ENCODE measurements around the gene RAD51B.

RAD51B gene

DNA sequence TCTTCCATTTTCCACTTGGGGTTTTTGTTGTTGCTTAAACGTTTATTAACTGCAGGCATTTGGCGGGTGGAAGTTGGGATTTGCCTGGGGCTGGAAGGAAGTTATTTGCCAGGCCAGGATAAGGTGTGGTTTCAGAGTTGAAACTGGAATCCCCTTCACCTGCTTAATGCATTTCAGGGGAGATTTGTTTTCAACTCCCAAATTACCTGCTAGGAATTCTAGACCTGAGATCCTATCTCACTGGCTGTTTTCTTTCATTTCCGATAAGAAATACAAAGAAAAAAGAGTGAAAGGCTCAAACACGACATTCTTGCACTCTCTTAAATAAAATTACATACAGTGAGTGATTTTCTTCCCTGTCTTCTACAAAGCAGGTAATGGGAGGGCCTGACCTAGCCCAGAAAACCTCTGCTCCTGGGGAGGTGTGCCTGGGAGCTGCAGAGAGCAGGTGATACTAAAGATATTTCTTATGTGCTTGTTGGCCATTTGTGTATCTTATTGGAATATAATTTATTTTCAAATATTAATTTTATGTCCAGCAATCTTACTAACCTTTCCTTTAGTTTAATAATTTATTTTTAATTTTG is 695.1 kb downstream of the RAD51B start:
- H3K36me3 ChIP-seq (ENCODE audit: control insufficient read depth, insufficient read depth, low read length), result no peaks in the 10 kb centered on the region
- TF ChIP-seq, protein P1, sequence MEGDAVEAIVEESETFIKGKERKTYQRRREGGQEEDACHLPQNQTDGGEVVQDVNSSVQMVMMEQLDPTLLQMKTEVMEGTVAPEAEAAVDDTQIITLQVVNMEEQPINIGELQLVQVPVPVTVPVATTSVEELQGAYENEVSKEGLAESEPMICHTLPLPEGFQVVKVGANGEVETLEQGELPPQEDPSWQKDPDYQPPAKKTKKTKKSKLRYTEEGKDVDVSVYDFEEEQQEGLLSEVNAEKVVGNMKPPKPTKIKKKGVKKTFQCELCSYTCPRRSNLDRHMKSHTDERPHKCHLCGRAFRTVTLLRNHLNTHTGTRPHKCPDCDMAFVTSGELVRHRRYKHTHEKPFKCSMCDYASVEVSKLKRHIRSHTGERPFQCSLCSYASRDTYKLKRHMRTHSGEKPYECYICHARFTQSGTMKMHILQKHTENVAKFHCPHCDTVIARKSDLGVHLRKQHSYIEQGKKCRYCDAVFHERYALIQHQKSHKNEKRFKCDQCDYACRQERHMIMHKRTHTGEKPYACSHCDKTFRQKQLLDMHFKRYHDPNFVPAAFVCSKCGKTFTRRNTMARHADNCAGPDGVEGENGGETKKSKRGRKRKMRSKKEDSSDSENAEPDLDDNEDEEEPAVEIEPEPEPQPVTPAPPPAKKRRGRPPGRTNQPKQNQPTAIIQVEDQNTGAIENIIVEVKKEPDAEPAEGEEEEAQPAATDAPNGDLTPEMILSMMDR (IDR thresholded peaks at IDR 0.05; ENCODE audit: insufficient read depth, low read length, poor library complexity, severe bottlenecking), result no peak
- DNase-seq (ENCODE audit: extremely low read depth, insufficient read length), result no peak

DNA sequence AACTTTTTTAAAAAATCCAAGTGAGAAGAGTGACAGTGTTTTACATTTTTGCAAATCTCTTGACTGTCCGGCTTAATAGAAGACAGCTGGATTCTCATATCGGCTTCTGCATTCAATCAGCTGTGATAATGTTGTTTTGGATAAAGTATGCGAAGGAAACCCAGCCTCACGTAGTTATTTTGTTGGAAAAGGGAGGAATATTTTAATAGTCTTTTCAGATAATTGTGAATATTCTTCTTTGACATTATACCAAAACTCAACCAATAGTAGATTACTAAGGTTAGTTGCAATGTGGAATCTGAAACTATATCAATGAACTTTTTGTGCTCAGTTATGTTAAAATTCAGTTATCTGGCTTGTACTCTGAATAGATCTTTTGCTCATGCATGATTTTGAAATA is 696.8 kb downstream of the RAD51B start:
- H3K4me3 ChIP-seq (replicated peaks; ENCODE audit: low read depth, low read length), result no peak overlapping the region
- H3K27me3 ChIP-seq (replicated peaks; ENCODE audit: control insufficient read depth, insufficient read depth, low read length), result no peaks in the 10 kb centered on the region
- DNase-seq (ENCODE audit: extremely low read depth, insufficient read length), result no peak
- no peaks in the 10 kb centered on the region for H3K36me3 ChIP-seq (ENCODE audit: control insufficient read depth, insufficient read depth, low read length)
- TF ChIP-seq, protein P1 (IDR thresholded peaks at IDR 0.05; ENCODE audit: insufficient read depth, low read length, poor library complexity, severe bottlenecking), result no peak

More for the DNA sequence above, 695.1 kb downstream of the RAD51B start:
- Histone ChIP-seq H3K27me3 (replicated peaks; ENCODE audit: control insufficient read depth, insufficient read depth, low read length) (no peaks in the 10 kb centered on the region), H3K4me3 (replicated peaks; ENCODE audit: low read depth, low read length) (no peak overlapping the region)

DNA sequence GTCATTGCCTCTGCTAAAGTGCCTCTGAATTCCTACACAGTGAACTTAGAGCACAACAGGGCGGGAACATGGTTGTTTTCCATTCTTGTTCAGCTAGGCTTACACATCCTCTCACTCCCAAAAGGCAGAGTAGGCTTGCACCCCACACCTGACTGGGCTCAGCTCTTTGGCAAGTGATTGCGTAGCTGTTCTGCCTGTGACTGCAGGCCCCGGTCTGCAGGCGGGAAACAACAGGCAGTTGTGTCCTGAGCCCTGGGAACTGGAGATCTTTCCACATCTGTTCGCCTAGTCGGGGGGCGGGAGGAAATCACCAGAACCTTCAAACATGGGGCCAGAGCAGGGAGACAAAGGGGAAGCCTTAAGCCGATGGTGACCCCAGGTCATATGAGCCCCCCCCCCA is 698.6 kb downstream of the RAD51B start:
- H3K4me3 ChIP-seq (replicated peaks; ENCODE audit: low read depth, low read length), result no peak overlapping the region
- TF ChIP-seq, protein P1 (IDR thresholded peaks at IDR 0.05; ENCODE audit: insufficient read depth, low read length, poor library complexity, severe bottlenecking), result no peak
- DNase-seq (ENCODE audit: extremely low read depth, insufficient read length), result no peak
- no peaks in the 10 kb centered on the region for H3K27me3 ChIP-seq (replicated peaks; ENCODE audit: control insufficient read depth, insufficient read depth, low read length)
- no peaks in the 10 kb centered on the region for H3K36me3 ChIP-seq (ENCODE audit: control insufficient read depth, insufficient read depth, low read length)

DNA sequence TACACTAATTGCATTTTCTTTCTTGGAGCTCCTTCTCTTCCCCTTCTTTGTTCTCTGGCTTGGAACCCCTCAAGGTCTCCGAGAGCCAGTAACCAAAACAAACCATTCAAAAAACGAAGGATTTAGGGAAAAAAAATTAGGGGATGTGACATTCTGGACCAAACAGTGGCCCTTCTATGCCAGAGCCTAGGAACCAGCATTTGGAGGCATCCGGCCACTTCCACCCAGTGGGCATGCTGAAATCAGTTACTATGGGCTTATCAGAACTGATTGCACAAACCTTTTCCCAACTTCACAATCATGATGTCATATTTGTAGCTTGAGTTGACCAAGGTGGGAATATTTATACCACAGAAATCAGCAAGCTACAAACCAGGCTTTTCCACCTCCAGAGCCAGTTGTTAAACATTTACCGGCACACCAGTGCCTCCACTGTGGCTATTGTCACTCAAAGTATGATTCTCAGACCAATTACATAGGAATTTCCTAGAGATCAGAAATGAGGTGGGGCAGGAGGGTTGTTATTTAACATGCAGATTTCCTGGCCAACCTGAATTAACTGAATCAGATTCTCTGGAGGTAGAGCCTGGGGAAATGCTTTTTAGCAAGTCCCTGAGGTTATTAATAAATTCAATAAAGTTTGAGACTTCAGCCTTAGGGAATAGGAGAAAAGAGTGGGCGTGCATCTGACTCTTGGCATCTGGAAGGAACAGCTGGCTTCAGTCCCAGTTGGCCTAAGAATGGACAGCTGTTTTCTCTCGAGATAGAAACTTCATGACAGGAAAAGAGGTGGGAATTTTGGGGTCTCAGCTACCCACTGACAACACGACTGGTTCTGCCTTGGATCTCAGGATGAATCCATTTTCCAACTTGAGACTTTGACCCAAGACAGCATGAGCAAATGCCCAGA is 699.4 kb downstream of the RAD51B start:
- no peak for DNase-seq (ENCODE audit: extremely low read depth, insufficient read length)
- Histone ChIP-seq H3K27me3 (replicated peaks; ENCODE audit: control insufficient read depth, insufficient read depth, low read length) (no peaks in the 10 kb centered on the region), H3K36me3 (ENCODE audit: control insufficient read depth, insufficient read depth, low read length) (no peaks in the 10 kb centered on the region), H3K4me3 (replicated peaks; ENCODE audit: low read depth, low read length) (no peak overlapping the region)
- TF ChIP-seq, protein P1 (IDR thresholded peaks at IDR 0.05; ENCODE audit: insufficient read depth, low read length, poor library complexity, severe bottlenecking), result no peak

DNA sequence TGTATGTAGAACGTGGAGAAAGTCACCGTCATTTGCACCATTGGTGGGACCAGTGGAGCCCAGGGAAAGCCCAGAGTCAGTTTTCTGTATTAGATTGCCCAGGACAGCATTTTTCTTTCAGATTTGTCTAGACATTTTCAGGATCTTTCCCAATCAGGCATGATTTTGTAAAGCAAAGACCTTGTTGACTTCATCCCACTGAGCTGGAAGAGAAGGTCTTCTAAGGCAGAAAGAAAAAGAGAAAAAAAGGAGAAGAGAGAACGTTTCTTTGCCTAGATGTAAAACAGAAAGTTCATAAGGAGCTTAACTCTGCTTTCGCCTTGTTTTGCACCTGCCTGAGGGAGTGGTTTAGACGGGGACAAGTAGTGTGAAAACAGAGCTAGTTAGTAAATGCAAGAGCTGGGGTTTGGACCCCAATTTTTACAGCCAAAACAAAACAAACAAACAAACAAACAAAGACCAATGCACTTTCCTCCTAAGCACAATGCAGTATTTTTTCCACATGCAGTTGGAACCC is 700.1 kb downstream of the RAD51B start:
- no peak for DNase-seq (ENCODE audit: extremely low read depth, insufficient read length)
- Histone ChIP-seq H3K27me3 (replicated peaks; ENCODE audit: control insufficient read depth, insufficient read depth, low read length) (no peaks in the 10 kb centered on the region), H3K36me3 (ENCODE audit: control insufficient read depth, insufficient read depth, low read length) (no peaks in the 10 kb centered on the region), H3K4me3 (replicated peaks; ENCODE audit: low read depth, low read length) (no peak overlapping the region)
- TF ChIP-seq, protein P1 (IDR thresholded peaks at IDR 0.05; ENCODE audit: insufficient read depth, low read length, poor library complexity, severe bottlenecking), result no peak
